KG1 (cell line): ENCODE results near the gene EBPL.
"Not testable (repeated sequence)": the region's sequence is repeated elsewhere in the genome, so short reads cannot be mapped to it uniquely, and the experiment has no call there.

ENCODE experiments used
- DNase-seq: peaks from one replicate; lab custom pipeline; 2025; lab: John Stamatoyannopoulos, UW

Gene EBPL

DNA sequence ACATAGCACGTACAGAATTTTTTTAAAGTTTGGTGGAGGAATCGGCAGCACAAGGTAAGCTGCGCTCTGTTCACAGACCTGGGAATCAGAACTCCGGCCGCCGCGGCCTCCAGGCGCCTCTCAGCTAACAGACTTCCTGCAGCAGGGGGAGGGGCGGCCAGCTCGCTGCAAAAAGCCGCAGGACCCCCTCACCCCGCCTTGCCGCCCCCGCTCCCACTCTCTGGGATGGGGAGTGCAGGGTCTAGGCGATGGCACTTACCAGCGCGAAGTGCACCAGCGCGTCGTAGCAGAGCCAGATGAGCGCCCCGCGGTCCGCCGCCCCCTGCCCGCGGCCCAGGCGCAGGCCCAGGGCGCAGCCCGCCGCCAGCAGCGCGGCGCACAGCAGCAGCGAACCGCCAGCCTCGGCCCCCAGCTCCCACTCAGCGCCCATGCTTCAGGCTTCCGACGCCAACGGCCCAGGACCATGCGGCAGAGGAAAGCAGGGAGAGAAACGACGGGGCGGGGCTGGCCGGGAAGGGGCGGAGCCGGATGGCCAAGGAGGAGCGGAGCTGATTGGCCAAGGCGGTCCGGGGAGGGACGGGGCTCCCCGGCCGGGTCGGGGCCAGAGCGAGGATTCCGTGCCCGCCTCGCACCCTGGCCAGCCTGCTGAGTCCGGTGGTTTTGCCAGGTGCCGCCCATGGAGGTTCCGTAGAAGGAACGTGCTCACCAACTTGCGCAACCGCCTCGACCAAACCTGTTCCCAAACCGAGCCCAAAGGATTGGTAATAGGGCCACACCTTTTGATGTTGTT is at the start of gene EBPL:
Gene EBPL, minus strand, starts transcription at position 492 of the 790 bp plus-strand sequence. Its CDS starts 62 bp downstream, at position 430.
- DNase-seq = peak; percentile 88

GRCh38 chr13:49740870-49741269 is 49.6 kb upstream of the EBPL start:
- no peak for DNase-seq

DNA sequence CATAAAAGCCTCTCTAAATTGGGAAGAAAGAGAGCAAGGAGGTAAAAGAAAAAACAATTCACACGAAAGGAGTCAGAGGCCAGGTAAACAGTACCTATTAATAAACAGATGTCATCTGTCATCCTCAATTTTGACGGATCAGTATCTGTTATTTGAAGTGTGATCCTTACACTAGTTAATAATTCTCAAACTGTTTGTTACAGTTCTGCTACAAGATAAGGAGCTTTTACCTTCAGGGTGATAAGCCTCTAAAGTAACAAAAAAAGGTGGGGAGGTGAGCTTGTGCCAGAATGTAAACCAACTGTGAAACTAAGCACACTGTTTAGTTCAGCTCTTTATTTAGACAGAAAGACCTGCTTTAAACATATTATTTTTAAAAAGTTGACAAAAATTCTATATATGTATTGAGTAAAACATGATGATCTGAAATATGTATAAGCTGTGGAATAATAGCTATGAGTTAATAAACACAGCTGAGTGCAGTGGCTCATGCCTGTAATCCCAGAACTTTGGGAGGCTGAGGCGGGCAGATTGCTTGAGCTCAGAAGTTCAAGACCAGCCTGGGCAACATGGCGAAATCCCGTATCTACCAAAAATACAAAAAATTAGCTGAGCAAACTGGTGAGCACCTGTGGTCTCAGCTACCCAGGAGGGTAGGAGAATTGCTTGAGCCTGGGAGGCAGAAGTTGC is 48.4 kb upstream of the EBPL start:
- DNase-seq = no peak

- no peak for DNase-seq
These were observed 42.1 kb upstream of the EBPL start for GRCh38 chr13:49733181-49733951.

DNA sequence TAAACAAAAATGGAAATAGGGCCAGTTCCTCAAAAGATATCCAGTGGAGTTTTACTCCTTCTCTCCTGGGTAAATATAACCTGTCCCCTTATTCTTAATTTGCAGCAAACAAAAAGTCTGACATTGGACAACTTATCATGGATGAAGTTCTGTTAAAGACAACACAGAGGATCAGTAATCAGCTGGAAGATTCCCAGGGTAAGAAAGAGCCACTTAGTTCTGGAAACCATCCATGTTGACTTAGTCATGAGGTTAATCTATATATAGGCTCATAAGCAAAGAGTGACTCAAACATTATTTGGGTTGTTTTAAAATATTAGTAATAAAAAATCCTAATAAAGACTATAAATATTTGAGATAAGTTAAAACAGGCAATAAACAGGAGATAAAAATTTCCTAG is 40.5 kb upstream of the EBPL start:
- DNase-seq = no peak

- DNase-seq = no peak
These were observed 25.3 kb upstream of the EBPL start for GRCh38 chr13:49716615-49717014.

DNA sequence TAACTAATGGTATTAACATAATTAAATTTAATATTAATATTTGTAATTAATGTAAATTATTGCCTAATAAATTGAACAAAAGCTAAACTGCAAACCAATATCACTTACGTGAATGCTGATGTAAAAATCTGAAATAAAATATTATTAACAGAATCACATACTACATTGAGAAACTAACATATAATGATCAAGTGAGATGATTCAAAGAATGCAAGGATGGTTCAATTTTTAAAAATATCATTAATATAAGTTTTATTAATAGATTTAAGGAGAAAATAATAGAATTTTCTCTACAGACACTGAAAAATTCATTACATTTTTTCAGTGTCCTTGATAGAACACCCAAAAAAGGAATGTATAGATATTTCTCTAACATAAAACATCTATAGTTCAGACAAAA is 23.5 kb upstream of the EBPL start:
- no peak for DNase-seq

- DNase-seq = no peak
These were observed 20.1 kb upstream of the EBPL start for GRCh38 chr13:49711218-49711863.

GRCh38 chr13:49704264-49704663 is 13.0 kb upstream of the EBPL start:
- not testable (repeated sequence) for DNase-seq

DNA sequence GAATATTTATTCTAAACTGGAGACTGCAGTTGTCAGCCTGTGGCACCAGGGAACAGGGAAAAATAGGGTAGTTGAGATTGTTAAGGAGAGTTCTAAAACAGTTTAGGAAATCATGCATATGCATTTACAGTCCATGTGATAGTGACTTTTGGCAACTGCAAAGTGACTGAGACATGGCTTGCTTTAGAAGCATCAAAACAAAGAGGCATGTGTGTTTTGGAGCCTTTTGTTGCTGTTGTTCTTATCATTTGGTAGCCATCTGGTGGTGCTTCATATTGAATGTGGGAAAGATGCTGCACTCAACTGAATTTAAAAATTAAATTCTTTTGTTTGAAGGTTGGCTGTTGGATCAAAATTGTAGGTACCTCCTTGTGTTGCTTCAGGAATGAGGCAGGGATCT is 10.2 kb upstream of the EBPL start:
- DNase-seq = no peak

DNA sequence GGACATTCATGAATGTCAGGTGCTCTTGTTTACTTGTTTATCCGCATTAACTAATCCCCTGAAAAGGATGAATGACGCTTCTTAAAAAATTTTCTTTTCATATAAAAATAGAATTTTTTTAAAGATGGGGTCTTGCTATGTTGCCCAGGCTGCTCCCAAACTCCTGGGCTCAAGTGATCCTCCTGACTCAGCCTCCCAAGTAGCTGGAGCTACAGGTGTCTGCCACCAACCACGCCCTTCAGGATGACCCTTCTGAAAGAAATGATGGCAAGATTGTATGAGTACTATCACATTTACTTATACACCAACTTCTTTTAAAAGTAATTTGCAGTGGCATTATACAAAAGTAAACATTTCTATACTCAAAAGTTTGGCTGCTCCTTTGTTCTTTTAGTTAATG is 6.2 kb upstream of the EBPL start:
- DNase-seq = no peak

- DNase-seq = no peak
These were observed 3.2 kb upstream of the EBPL start for GRCh38 chr13:49694446-49694845.

DNA sequence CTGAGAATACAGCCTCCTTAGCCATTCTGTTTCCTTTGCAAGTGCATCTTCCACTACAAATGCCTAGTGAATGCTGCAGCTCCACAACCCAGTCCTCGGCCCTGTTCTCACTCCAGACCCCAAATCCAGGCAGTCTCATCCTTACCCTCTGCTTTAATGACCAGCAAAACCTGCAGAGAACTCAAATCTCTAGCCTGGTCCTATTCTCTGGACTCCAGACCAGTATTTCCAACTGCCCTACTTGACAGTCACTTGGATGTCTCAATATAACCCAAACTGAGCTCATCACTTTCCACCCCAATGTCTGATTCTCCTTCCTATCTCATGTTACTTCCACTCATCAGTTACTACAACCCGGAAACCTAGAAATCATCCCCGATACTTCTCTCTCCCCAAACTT is 2.6 kb upstream of the EBPL start:
- no peak for DNase-seq

- DNase-seq = no peak
These were observed 2.0 kb upstream of the EBPL start for GRCh38 chr13:49693191-49693733.

- DNase-seq = no peak
These were observed 922 bp downstream of the EBPL start for GRCh38 chr13:49690133-49690994.

- DNase-seq = no peak
These were observed 7.8 kb downstream of the EBPL start for GRCh38 chr13:49683489-49683888.

DNA sequence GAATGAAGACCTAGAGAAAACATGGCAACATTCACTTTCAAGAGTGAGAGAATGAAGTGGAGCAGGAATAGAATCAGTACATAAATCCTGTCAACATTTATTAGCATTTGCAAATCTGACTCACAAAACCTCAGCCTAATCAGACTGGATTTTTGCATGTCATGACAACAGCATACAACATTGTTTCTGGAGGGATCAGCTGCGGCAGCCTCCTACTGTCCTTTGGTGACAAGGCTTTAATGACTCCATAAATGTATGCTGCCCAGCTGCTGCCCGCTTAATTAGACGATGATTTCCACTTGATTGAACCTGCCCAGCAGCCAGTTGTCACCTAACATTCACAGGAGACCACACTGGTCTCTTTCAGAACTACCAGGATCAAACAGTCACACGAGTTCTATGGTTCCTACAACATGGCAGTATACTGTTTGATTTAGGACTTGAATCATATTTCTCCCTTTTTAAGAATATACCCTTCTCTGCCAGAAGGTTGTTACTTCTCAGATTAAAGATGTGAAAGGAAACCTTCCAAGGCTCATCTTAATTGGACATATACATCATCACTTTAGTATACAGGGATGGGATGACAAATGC is 9.3 kb downstream of the EBPL start:
- DNase-seq = no peak

DNA sequence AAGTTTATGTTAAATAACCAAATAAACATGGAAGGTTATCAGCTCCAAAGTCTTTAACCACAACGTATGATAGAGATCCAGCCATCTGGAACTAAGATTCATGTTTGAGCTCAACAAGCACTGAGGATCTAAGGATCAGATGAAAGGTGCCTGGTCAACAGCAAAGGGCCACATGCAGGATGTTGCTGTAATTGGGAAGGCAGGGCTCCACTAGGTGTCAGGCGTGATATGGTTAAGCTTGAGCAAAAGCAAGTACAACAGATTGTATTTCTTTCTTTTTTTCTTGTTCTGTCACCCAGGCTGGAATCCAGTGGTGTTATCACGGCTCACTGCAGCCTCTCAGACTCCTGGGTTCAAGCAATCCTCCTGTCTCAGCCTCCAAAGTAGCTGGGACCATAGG is 12.0 kb downstream of the EBPL start:
- DNase-seq = no peak

DNA sequence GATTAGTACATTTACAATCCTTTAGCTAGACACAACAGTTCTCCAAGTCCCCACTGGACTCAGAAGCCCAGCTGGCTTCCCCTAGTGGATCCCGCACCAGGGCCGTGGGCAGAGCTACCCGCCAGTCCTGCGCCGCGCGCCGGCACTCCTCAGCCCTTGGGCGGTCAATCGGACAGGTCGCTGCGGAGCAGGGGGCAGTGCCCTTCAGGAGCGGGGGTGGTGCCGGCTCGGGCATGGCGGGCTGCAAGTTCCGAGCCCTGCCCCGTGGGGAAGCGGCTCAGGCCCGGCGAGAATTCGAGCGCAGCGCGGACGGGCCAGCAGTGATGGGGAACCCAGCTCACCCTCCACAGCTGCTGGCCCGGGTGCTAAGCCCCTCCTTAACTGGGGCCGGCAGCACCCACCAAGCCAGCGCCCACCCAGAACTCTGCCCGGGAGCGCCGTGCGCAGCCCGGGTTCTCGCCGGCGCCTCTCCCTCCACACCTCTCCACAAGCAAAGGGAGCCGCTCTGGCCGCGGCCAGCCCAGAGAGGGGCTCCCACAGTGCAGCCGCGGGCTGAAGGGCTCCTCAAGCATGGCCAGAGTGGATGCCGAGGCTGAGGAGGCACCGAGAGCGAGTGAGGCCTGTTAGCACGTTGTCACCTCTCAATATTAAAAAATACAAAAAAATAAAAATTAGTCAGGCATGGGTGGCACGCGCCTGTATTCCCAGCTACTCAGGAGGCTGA is 12.9 kb downstream of the EBPL start:
- no peak for DNase-seq
